K562 (cell line): Measurements from ENCODE around the gene RBBP5. TPM values are rescaled to one million over a fixed set of nuclear protein-coding genes. Genes with fewer than 3 reads are reported as not detected.
A peak's percentile ranks its signal among the peaks of the same experiment; 100 is the strongest.

Source experiments
- ATAC-seq: fragments of 200-7000 bp; cut with Tn5 transposase; 3 replicates; pipeline ENCODE4 v1.9.1; 2020; ENCODE audit warnings: moderate library complexity
- BruUV-seq: library from RNA; stranded (reverse); fragments of 400-500 nt; replicated peaks from 2 replicates; lab custom pipeline; 2021; lab: Mats Ljungman, UMichigan
- CTCF ChIA-PET: fragments of 300-600 bp; formaldehyde crosslinking; extraction: SDS; loops from one replicate; lab custom pipeline; 2021; ENCODE audit warnings: low intra/inter-chr PET ratio; lab: Yijun Ruan, JAX
- POLR2A ChIA-PET: fragments of 300-600, 350-650 bp; sonication (Branson Sonifier 250); formaldehyde crosslinking; extraction: SDS; loops from one replicate; lab custom pipeline; 2021; ENCODE audit warnings: antibody characterized with exemption, inconsistent platforms; lab: Yijun Ruan, JAX
- DNase-seq, 4 experiments: peaks; one replicate each; pipeline versions ENCODE4 v3.0.0 to v3.0.0-alpha.2; 2011 to 2018; ENCODE audit warnings: low spot score in 3 of 4, mixed read lengths in 3 of 4; ENCODE audit errors: extremely low read depth in 1 of 4
- FAIRE-seq: peaks from 2 replicates; lab custom pipeline; 2011; peaks lifted over from hg19 to GRCh38; lab: Jason Lieb, UNC
- H2AFZ ChIP-seq: 2 replicates; pipeline ENCODE4 v1.6.0; 2011; ENCODE audit warnings: low read depth, low read length, control low read depth, inconsistent platforms
- H3K27ac ChIP-seq: fragments of 200-600 bp; 3 replicates; pipeline ENCODE4 v1.8.0; 2011; ENCODE audit warnings: low read depth, mild to moderate bottlenecking, control low read depth, inconsistent platforms, low read length, moderate library complexity, mixed read lengths; ENCODE audit errors: extremely low read depth
- H3K27me3 ChIP-seq, 2 experiments: fragments of 300-600 bp in 1 of 2; 2 replicates in 1 of 2; 3 replicates in 1 of 2; pipeline versions ENCODE4 v1.6.0 to v1.8.0; 2011; ENCODE audit warnings: inconsistent platforms in 2 of 2, low read length in 2 of 2, mild to moderate bottlenecking in 1 of 2, mixed read lengths in 1 of 2, moderate library complexity in 1 of 2; ENCODE audit not compliant: control insufficient read depth in 2 of 2, insufficient read depth in 2 of 2
- H3K36me3 ChIP-seq: fragments of 300-600 bp; 3 replicates; pipeline ENCODE4 v1.8.0; 2011; ENCODE audit warnings: mild to moderate bottlenecking, low read length, inconsistent platforms; ENCODE audit not compliant: control insufficient read depth, insufficient read depth
- H3K4me1 ChIP-seq, 2 experiments: fragments of 200-600 bp in 1 of 2; replicated peaks in 1 of 2; 2 replicates in 1 of 2; 3 replicates in 1 of 2; pipeline versions ENCODE4 v1.5.1 to v1.8.0; 2011; ENCODE audit warnings: inconsistent platforms in 2 of 2, low read length in 2 of 2, mild to moderate bottlenecking in 1 of 2, mixed read lengths in 1 of 2, moderate library complexity in 1 of 2; ENCODE audit not compliant: control insufficient read depth in 2 of 2, insufficient read depth in 2 of 2
- H3K4me2 ChIP-seq: 2 replicates; pipeline ENCODE4 v1.6.1; 2011; ENCODE audit warnings: low read length, control low read depth, inconsistent platforms, mixed read lengths; ENCODE audit not compliant: insufficient read depth
- H3K4me3 ChIP-seq: fragments of 200-600 bp; sonication (generic), shearing (Covaris generic); 2 replicates; pipeline ENCODE4 v1.5.1; 2016; ENCODE audit warnings: control low read depth, inconsistent platforms
- H3K79me2 ChIP-seq: fragments of 200-600 bp; 3 replicates; pipeline ENCODE4 v1.8.0; 2011; ENCODE audit warnings: low read length, inconsistent platforms; ENCODE audit not compliant: control insufficient read depth, insufficient read depth
- H3K9ac ChIP-seq, 2 experiments: 2 replicates each; pipeline versions ENCODE4 v1.6.0 to v1.6.1; 2011; ENCODE audit warnings: low read depth in 2 of 2, low read length in 2 of 2, control low read depth in 1 of 2, inconsistent platforms in 1 of 2, mild to moderate bottlenecking in 1 of 2, mixed read lengths in 1 of 2; ENCODE audit not compliant: insufficient read depth in 1 of 2
- H3K9me1 ChIP-seq: one replicate; pipeline ENCODE4 v1.6.0; 2011; ENCODE audit warnings: inconsistent platforms, mild to moderate bottlenecking, low read length, moderate library complexity; ENCODE audit not compliant: control insufficient read depth, insufficient read depth
- H3K9me3 ChIP-seq: replicated peaks from 2 replicates; pipeline ENCODE4 v1.5.1; 2011; ENCODE audit warnings: low read depth, low read length, inconsistent platforms; ENCODE audit not compliant: control insufficient read depth, insufficient read depth
- H4K20me1 ChIP-seq: replicated peaks from 2 replicates; pipeline ENCODE4 v1.6.1; 2011; ENCODE audit warnings: low read length, inconsistent platforms, mixed read lengths; ENCODE audit not compliant: control insufficient read depth, insufficient read depth
- HNRNPLL ChIP-seq: fragments of 200-400 bp; formaldehyde crosslinking; IDR thresholded peaks from 2 replicates; pipeline ENCODE4 v1.6.1; 2017; ENCODE audit warnings: low read length, low read depth, mild to moderate bottlenecking; ENCODE audit not compliant: poor library complexity, severe bottlenecking
- IRF2 ChIP-seq: sonication (generic); formaldehyde crosslinking; IDR thresholded peaks from 2 replicates; pipeline ENCODE4 v1.8.1; 2022; ENCODE audit warnings: mild to moderate bottlenecking, missing genetic modification reagents
- SRSF9 ChIP-seq: fragments of 200-400 bp; formaldehyde crosslinking; IDR thresholded peaks from 2 replicates; pipeline ENCODE4 v1.6.1; 2017; ENCODE audit warnings: low read depth, low read length, borderline replicate concordance
- WGBS: fragments of 100-300 bp; shearing (Covaris generic); methylation state at CpG from one replicate; pipeline ENCODE4 v1.1.6; 2016; ENCODE audit warnings: low coverage, mixed read lengths; ENCODE audit not compliant: insufficient coverage; ENCODE audit errors: missing lambda C conversion rate; 5-methylcytosine and 5-hydroxymethylcytosine counted together
- in situ Hi-C: fragments of 300-500 bp; cut with MboI; formaldehyde crosslinking; loops from 4 replicates; pipeline ENCODE4 v1.15.0; 2018; ENCODE audit warnings: inconsistent platforms, mixed read lengths
- intact Hi-C: fragments of 100-400 bp; cut with micrococcal nuclease; formaldehyde crosslinking; loops from 2 replicates; pipeline ENCODE4 v1.14.2; 2022
- polyA plus RNA-seq, 8 experiments: library from polyadenylated mRNA; depleted of rRNA in 4 of 8; stranded (reverse) in 5 of 8; unstranded in 3 of 8; fragments of >200 nt; fragmentation: Nextera tagmentation in 2 of 8; fragmentation: Illumina TruSeq in 1 of 8; extraction: Ambion mirVana in 2 of 8; extraction: Trizol in 1 of 8; gene quantifications; 2 replicates each; pipeline versions ENCODE4 v1.2.1 to v1.2.3, GENCODE V29; 2011 to 2014; ENCODE audit warnings: inconsistent platforms in 1 of 8, missing spikeins in 1 of 8
- total RNA-seq, 7 experiments: library from RNA; depleted of rRNA in 6 of 7; stranded (reverse); fragments of >200 nt in 6 of 7; fragmentation: Illumina TruSeq in 2 of 7; extraction: Trizol in 2 of 7; gene quantifications; 2 replicates each; pipeline versions ENCODE4 v1.2.1 to v1.2.3, GENCODE V29; 2011 to 2021; ENCODE audit warnings: low replicate concordance in 1 of 7

RBBP5 gene
- total and polyA plus RNA-seq, 9 of the 15 experiments (the other 6 are each of a cell fraction or from before 2014, with no cell fraction given), result 17.2 to 37.4 (median 28.4) TPM

DNA sequence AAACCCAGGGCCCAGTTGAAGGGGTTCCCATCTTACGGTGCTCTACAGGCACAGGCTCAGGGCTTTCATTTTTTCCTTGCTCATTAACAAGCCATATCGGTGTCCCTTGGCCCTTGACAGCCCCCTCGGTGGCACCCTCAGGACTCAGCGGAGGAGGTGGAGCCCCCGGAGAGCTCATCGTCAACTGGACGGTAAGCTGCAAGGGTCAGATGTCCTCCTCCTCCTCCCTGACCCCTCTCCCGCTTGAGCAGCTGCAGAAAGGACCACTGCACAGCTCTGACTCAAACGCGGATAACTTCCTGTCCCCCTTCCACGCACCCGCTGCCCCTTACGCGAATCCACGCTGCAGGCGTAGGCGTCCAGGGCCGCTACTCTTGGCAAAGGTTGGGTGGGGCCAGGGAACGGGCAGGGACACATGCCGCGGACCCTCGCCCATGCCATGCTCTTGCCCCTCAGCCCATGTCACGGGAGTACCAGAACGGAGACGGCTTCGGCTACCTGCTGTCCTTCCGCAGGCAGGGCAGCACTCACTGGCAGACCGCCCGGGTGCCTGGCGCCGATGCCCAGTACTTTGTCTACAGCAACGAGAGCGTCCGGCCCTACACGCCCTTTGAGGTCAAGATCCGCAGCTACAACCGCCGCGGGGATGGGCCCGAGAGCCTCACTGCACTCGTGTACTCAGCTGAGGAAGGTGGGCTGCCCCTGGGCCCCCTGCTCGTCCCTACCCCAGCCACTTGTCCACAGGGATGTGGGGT, 52.2 kb downstream of the RBBP5 start:
- ATAC-seq, result no peak
- Histone ChIP-seq H3K4me3 (no peak overlapping the region), H3K4me1 (peaks cover 0 to 23% of the 10 kb centered on the region in 2 experiments; a peak in 3 of 5 replicates), H3K27me3 (peaks cover 66 to 96% of the 10 kb centered on the region in 2 experiments), H3K79me2 (no peaks in the 10 kb centered on the region), H3K9me3 (no peaks in the 10 kb centered on the region), H3K4me2 (no peak overlapping the region), H2AFZ (no peak overlapping the region), H3K9me1 (no peaks in the 10 kb centered on the region), H3K36me3 (no peaks in the 10 kb centered on the region), H3K9ac (peak overlapping the region in 1 of 2 experiments; percentile 14; a peak in 1 of 4 replicates), H4K20me1 (peaks cover 12% of the 10 kb centered on the region; the same call in 1 of the 2 replicates), H3K27ac (no peak overlapping the region)
- BruUV-seq, result no TSS peak
- FAIRE-seq, result no peak
- 8% methylated on average over 41 of the region's 42 CpGs for WGBS
- in situ Hi-C loops, result no loop called here
- intact Hi-C loops, result loop anchor here (10.0 kb wide), 1 partner anchor 265 kb away; no protein-coding TSS in a partner anchor
- ChIA-PET POLR2A (interaction anchor here (1.0 to 1.7 kb wide), 2 partner anchors 8 to 187 kb away, joined by 3 to 4 read pairs; no protein-coding TSS in a partner anchor), CTCF (no interaction called here)
- no peak for DNase-seq
- TF ChIP-seq IRF2 (CRISPR knock-in tag), result no peak
- TF ChIP-seq SRSF9, result no peak
- peak; percentile 29 for TF ChIP-seq HNRNPLL
